ENCODE data around the gene ABCD4.

DNA sequence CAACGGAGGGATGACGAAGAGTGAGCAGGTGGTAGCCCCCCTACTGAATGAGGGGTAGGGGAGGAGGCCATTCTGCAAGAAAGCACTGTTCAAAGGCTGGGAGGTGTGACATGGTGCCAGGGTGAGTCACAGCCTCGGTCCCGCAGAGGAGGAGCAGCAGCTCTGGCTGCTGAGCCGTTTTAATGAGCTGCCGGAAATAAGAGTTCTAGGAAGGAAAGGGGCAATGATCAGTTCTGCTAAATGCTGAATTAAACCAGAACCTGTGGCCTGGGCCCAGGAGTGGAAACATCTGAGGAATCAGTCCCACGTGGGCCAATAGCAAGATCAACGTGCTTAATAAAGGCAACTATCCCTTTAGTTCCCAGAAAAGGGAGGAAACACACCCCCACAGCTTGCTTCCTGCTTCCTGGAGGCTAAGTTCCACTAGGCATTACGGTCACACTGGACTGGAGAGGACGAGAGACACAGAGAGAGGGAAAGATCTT is 3.6 kb downstream of the ABCD4 start:
- TF ChIP-seq, protein P1, sequence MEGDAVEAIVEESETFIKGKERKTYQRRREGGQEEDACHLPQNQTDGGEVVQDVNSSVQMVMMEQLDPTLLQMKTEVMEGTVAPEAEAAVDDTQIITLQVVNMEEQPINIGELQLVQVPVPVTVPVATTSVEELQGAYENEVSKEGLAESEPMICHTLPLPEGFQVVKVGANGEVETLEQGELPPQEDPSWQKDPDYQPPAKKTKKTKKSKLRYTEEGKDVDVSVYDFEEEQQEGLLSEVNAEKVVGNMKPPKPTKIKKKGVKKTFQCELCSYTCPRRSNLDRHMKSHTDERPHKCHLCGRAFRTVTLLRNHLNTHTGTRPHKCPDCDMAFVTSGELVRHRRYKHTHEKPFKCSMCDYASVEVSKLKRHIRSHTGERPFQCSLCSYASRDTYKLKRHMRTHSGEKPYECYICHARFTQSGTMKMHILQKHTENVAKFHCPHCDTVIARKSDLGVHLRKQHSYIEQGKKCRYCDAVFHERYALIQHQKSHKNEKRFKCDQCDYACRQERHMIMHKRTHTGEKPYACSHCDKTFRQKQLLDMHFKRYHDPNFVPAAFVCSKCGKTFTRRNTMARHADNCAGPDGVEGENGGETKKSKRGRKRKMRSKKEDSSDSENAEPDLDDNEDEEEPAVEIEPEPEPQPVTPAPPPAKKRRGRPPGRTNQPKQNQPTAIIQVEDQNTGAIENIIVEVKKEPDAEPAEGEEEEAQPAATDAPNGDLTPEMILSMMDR (IDR thresholded peaks at IDR 0.05), result no peak
- no peak for TF ChIP-seq POLR2AphosphoS5 (IDR thresholded peaks at IDR 0.05)
- no peak for TF ChIP-seq POLR2A (IDR thresholded peaks at IDR 0.05)
